ENCODE data around the gene KRTAP19-1.

- no peak for TF ChIP-seq POLR2AphosphoS5 (IDR thresholded peaks at IDR 0.05; ENCODE audit: low read depth, low read length)
- TF ChIP-seq POLR2A (IDR thresholded peaks at IDR 0.05; ENCODE audit: low read depth, low read length): no peak
These were observed 38.7 kb upstream of the KRTAP19-1 start for GRCh38 chr21:30518876-30519275.
